Measurements from ENCODE around the gene DCAKD.

The DCAKD gene

GRCh38 chr17:45018514-45018847, 33.0 kb downstream of the DCAKD start:
- no CpG with 5 or more reads among the region's 4 CpGs for WGBS (ENCODE audit: insufficient coverage, insufficient read length)

DNA sequence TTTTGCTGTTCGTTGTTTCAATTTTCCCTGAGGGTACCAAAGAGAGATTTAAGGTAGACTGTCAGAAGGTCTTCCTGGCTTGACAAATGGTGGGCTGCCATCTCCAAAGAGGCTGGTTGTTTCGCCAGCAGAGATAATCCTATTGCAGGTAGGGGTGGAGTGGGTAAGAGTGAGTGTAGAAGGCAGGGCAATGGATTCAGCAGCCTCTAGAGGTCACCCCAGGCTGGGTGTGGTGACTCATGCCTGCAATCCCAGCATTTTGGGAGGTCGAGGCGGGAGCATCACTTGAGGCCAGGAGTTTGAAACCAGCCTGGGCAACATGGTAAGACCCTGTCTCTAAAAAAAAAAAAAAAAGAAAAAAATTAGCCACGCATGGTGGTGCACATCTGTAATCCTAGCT, 34.6 kb downstream of the DCAKD start:
- DNase-seq (ENCODE audit: low read depth, low spot score), result no peak
- Histone ChIP-seq H3K4me1 (ENCODE audit: control insufficient read depth, insufficient read depth, low read length) (peaks cover 7% of the 10 kb centered on the region), H3K36me3 (ENCODE audit: control insufficient read depth, insufficient read depth, low read length) (no peaks in the 10 kb centered on the region), H3K27ac (ENCODE audit: low read length) (no peak overlapping the region), H3K4me3 (ENCODE audit: low read length) (no peak overlapping the region), H3K9me3 (ENCODE audit: control insufficient read depth, insufficient read depth, low read length) (no peaks in the 10 kb centered on the region), H3K27me3 (ENCODE audit: control insufficient read depth, insufficient read depth, low read length) (peaks cover 28% of the 10 kb centered on the region)
- no CpG with 5 or more reads among the region's 5 CpGs for whole genome bisulfite sequencing (ENCODE audit: insufficient coverage, insufficient read length)

More at GRCh38 chr17:45018514-45018847, 33.0 kb downstream of the DCAKD start:
- Histone ChIP-seq H3K27me3 (ENCODE audit: control insufficient read depth, insufficient read depth, low read length) (peaks cover 28% of the 10 kb centered on the region), H3K4me3 (ENCODE audit: low read length) (peak overlapping the region; percentile 39; the same call in 1 of the 2 replicates), H3K4me1 (ENCODE audit: control insufficient read depth, insufficient read depth, low read length) (peaks cover 6% of the 10 kb centered on the region), H3K27ac (ENCODE audit: low read length) (no peak overlapping the region), H3K9me3 (ENCODE audit: control insufficient read depth, insufficient read depth, low read length) (no peaks in the 10 kb centered on the region), H3K36me3 (ENCODE audit: control insufficient read depth, insufficient read depth, low read length) (no peaks in the 10 kb centered on the region)
- DNase-seq (ENCODE audit: low read depth, low spot score), result no peak

DNA sequence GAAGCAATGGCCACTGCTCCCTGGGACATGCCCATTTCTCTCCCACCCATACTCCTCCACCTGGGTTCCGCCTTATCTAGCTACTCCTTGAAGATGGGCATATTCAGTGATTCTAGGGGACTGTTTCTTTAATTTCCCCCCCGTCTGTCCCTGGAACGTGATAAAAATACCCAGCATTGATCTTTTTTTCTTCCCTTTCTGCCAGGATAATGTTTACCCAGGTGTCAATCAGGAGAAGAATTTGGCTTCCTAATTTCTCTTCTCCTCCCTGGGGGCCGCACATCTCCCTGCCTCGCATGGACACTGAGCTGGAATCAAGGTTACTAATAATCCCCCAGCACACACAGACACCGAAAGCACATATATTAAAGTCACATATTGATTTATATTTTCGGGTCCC, 35.2 kb downstream of the DCAKD start:
- H3K9me3 ChIP-seq (ENCODE audit: control insufficient read depth, insufficient read depth, low read length), result no peaks in the 10 kb centered on the region
- H3K36me3 ChIP-seq (ENCODE audit: control insufficient read depth, insufficient read depth, low read length), result no peaks in the 10 kb centered on the region
- H3K4me3 ChIP-seq (ENCODE audit: low read length), result no peak overlapping the region
- no CpG with 5 or more reads among the region's 7 CpGs for WGBS (ENCODE audit: insufficient coverage, insufficient read length)
- H3K27me3 ChIP-seq (ENCODE audit: control insufficient read depth, insufficient read depth, low read length), result peaks cover 26% of the 10 kb centered on the region
- DNase-seq (ENCODE audit: low read depth, low spot score), result no peak
- H3K27ac ChIP-seq (ENCODE audit: low read length), result no peak overlapping the region
- H3K4me1 ChIP-seq (ENCODE audit: control insufficient read depth, insufficient read depth, low read length), result peaks cover 7% of the 10 kb centered on the region

- no peaks in the 10 kb centered on the region for H3K36me3 ChIP-seq (ENCODE audit: control insufficient read depth, insufficient read depth, low read length)
- WGBS (ENCODE audit: insufficient coverage, insufficient read length), result no CpG with 5 or more reads among the region's 17 CpGs
- H3K9me3 ChIP-seq (ENCODE audit: control insufficient read depth, insufficient read depth, low read length), result no peaks in the 10 kb centered on the region
- peaks cover 1% of the 10 kb centered on the region; the same call in 1 of the 2 replicates for H3K4me1 ChIP-seq (ENCODE audit: control insufficient read depth, insufficient read depth, low read length)
- H3K4me3 ChIP-seq (ENCODE audit: low read length), result no peak overlapping the region
- DNase-seq (ENCODE audit: low read depth, low spot score), result no peak
- peaks cover 3% of the 10 kb centered on the region; the same call in 1 of the 2 replicates for H3K27me3 ChIP-seq (ENCODE audit: control insufficient read depth, insufficient read depth, low read length)
- no peak overlapping the region for H3K27ac ChIP-seq (ENCODE audit: low read length)
Observed at GRCh38 chr17:45013021-45013997, 38.1 kb downstream of the DCAKD start.

- no peaks in the 10 kb centered on the region for H3K27me3 ChIP-seq (ENCODE audit: control insufficient read depth, insufficient read depth, low read length)
- WGBS (ENCODE audit: insufficient coverage, insufficient read length), result no CpG with 5 or more reads among the region's 1 CpG
- no peaks in the 10 kb centered on the region for H3K9me3 ChIP-seq (ENCODE audit: control insufficient read depth, insufficient read depth, low read length)
- H3K4me3 ChIP-seq (ENCODE audit: low read length), result no peak overlapping the region
- H3K27ac ChIP-seq (ENCODE audit: low read length), result no peak overlapping the region
- DNase-seq (ENCODE audit: low read depth, low spot score), result no peak
- H3K4me1 ChIP-seq (ENCODE audit: control insufficient read depth, insufficient read depth, low read length), result peaks cover 4% of the 10 kb centered on the region
- no peaks in the 10 kb centered on the region for H3K36me3 ChIP-seq (ENCODE audit: control insufficient read depth, insufficient read depth, low read length)
Observed at GRCh38 chr17:45011767-45012166, 39.7 kb downstream of the DCAKD start.

- no CpG with 5 or more reads among the region's 13 CpGs for WGBS (ENCODE audit: insufficient coverage, insufficient read length)
- Histone ChIP-seq H3K9me3 (ENCODE audit: control insufficient read depth, insufficient read depth, low read length) (no peaks in the 10 kb centered on the region), H3K36me3 (ENCODE audit: control insufficient read depth, insufficient read depth, low read length) (no peaks in the 10 kb centered on the region), H3K4me3 (ENCODE audit: low read length) (no peak overlapping the region), H3K27ac (ENCODE audit: low read length) (no peak overlapping the region), H3K4me1 (ENCODE audit: control insufficient read depth, insufficient read depth, low read length) (peaks cover 4% of the 10 kb centered on the region), H3K27me3 (ENCODE audit: control insufficient read depth, insufficient read depth, low read length) (no peaks in the 10 kb centered on the region)
- DNase-seq (ENCODE audit: low read depth, low spot score), result no peak
Observed at GRCh38 chr17:45009676-45010467, 41.6 kb downstream of the DCAKD start.

- no peaks in the 10 kb centered on the region for H3K9me3 ChIP-seq (ENCODE audit: control insufficient read depth, insufficient read depth, low read length)
- H3K4me3 ChIP-seq (ENCODE audit: low read length), result no peak overlapping the region
- no peaks in the 10 kb centered on the region for H3K27me3 ChIP-seq (ENCODE audit: control insufficient read depth, insufficient read depth, low read length)
- DNase-seq (ENCODE audit: low read depth, low spot score), result no peak
- H3K36me3 ChIP-seq (ENCODE audit: control insufficient read depth, insufficient read depth, low read length), result no peaks in the 10 kb centered on the region
- no peak overlapping the region for H3K27ac ChIP-seq (ENCODE audit: low read length)
- no CpG with 5 or more reads among the region's 10 CpGs for WGBS (ENCODE audit: insufficient coverage, insufficient read length)
- peaks cover 3% of the 10 kb centered on the region for H3K4me1 ChIP-seq (ENCODE audit: control insufficient read depth, insufficient read depth, low read length)
Observed at GRCh38 chr17:45008216-45008615, 43.2 kb downstream of the DCAKD start.

GRCh38 chr17:45006927-45007461, 44.4 kb downstream of the DCAKD start:
- DNase-seq (ENCODE audit: low read depth, low spot score), result no peak

GRCh38 chr17:45005700-45006099, 45.7 kb downstream of the DCAKD start:
- no CpG with 5 or more reads among the region's 2 CpGs for WGBS (ENCODE audit: insufficient coverage, insufficient read length)

More at GRCh38 chr17:45006927-45007461, 44.4 kb downstream of the DCAKD start:
- WGBS (ENCODE audit: insufficient coverage, insufficient read length), result no CpG with 5 or more reads among the region's 10 CpGs
- H3K9me3 ChIP-seq (ENCODE audit: control insufficient read depth, insufficient read depth, low read length), result no peaks in the 10 kb centered on the region
- 0 out of 2 replicates have a peak, but pooled peaks cover 2% of the 10 kb centered on the region for H3K27me3 ChIP-seq (ENCODE audit: control insufficient read depth, insufficient read depth, low read length)
- H3K27ac ChIP-seq (ENCODE audit: low read length), result no peak overlapping the region
- H3K4me1 ChIP-seq (ENCODE audit: control insufficient read depth, insufficient read depth, low read length), result peaks cover 3% of the 10 kb centered on the region
- H3K4me3 ChIP-seq (ENCODE audit: low read length), result no peak overlapping the region
- no peaks in the 10 kb centered on the region for H3K36me3 ChIP-seq (ENCODE audit: control insufficient read depth, insufficient read depth, low read length)

GRCh38 chr17:45004388-45004787, 47.0 kb downstream of the DCAKD start:
- Histone ChIP-seq H3K36me3 (ENCODE audit: control insufficient read depth, insufficient read depth, low read length) (no peaks in the 10 kb centered on the region), H3K9me3 (ENCODE audit: control insufficient read depth, insufficient read depth, low read length) (no peaks in the 10 kb centered on the region), H3K27ac (ENCODE audit: low read length) (no peak overlapping the region), H3K4me1 (ENCODE audit: control insufficient read depth, insufficient read depth, low read length) (peaks cover 3% of the 10 kb centered on the region), H3K27me3 (ENCODE audit: control insufficient read depth, insufficient read depth, low read length) (0 out of 2 replicates have a peak, but pooled peaks cover 2% of the 10 kb centered on the region), H3K4me3 (ENCODE audit: low read length) (no peak overlapping the region)
- no CpG with 5 or more reads among the region's 3 CpGs for WGBS (ENCODE audit: insufficient coverage, insufficient read length)
- no peak for DNase-seq (ENCODE audit: low read depth, low spot score)

More at GRCh38 chr17:45005700-45006099, 45.7 kb downstream of the DCAKD start:
- no peaks in the 10 kb centered on the region for H3K9me3 ChIP-seq (ENCODE audit: control insufficient read depth, insufficient read depth, low read length)
- no peak overlapping the region for H3K27ac ChIP-seq (ENCODE audit: low read length)
- H3K27me3 ChIP-seq (ENCODE audit: control insufficient read depth, insufficient read depth, low read length), result 0 out of 2 replicates have a peak, but pooled peaks cover 2% of the 10 kb centered on the region
- DNase-seq (ENCODE audit: low read depth, low spot score), result no peak
- no peaks in the 10 kb centered on the region for H3K36me3 ChIP-seq (ENCODE audit: control insufficient read depth, insufficient read depth, low read length)
- H3K4me3 ChIP-seq (ENCODE audit: low read length), result no peak overlapping the region
- H3K4me1 ChIP-seq (ENCODE audit: control insufficient read depth, insufficient read depth, low read length), result peaks cover 3% of the 10 kb centered on the region
